H9 (cell line): ENCODE results near the gene ZCCHC3. TPM values are rescaled to one million over a fixed set of nuclear protein-coding genes. Genes with fewer than 3 reads are reported as not detected.

Experiments
- DNase-seq: peaks from one replicate; pipeline ENCODE4 v3.0.0-alpha.2; 2017
- H2AFZ ChIP-seq: one replicate; pipeline ENCODE4 v1.6.1; 2013; ENCODE audit warnings: mild to moderate bottlenecking, low read length, control low read depth, moderate library complexity
- H2AK5ac ChIP-seq: 2 replicates; pipeline ENCODE4 v1.6.1; 2013; ENCODE audit warnings: low read length, control low read depth, mixed read lengths; ENCODE audit not compliant: insufficient read length
- H2BK120ac ChIP-seq: one replicate; pipeline ENCODE4 v1.6.1; 2013; ENCODE audit warnings: low read depth, mild to moderate bottlenecking, low read length, control low read depth, inconsistent platforms; ENCODE audit not compliant: poor library complexity, severe bottlenecking
- H2BK12ac ChIP-seq: 2 replicates; pipeline ENCODE4 v1.6.1; 2013; ENCODE audit warnings: low read length, control low read depth, mixed read lengths, low read depth; ENCODE audit not compliant: insufficient read length
- H2BK15ac ChIP-seq: 2 replicates; pipeline ENCODE4 v1.6.1; 2013; ENCODE audit warnings: low read depth, low read length, control low read depth
- H2BK20ac ChIP-seq: one replicate; pipeline ENCODE4 v1.6.1; 2013; ENCODE audit warnings: low read depth, mild to moderate bottlenecking, low read length, control low read depth, inconsistent platforms; ENCODE audit not compliant: poor library complexity, severe bottlenecking
- H2BK5ac ChIP-seq: 2 replicates; pipeline ENCODE4 v1.6.1; 2013; ENCODE audit warnings: low read length, control low read depth, mixed read lengths; ENCODE audit not compliant: insufficient read length
- H3K14ac ChIP-seq: 2 replicates; pipeline ENCODE4 v1.6.1; 2013; ENCODE audit warnings: low read length, control low read depth; ENCODE audit not compliant: insufficient read depth
- H3K18ac ChIP-seq: 2 replicates; pipeline ENCODE4 v1.6.1; 2013; ENCODE audit warnings: low read depth, mild to moderate bottlenecking, mixed read lengths, low read length, control low read depth; ENCODE audit not compliant: insufficient read length
- H3K23ac ChIP-seq: 2 replicates; pipeline ENCODE4 v1.6.1; 2013; ENCODE audit warnings: low read length, control low read depth, mixed read lengths, low read depth; ENCODE audit not compliant: insufficient read length
- H3K23me2 ChIP-seq: 2 replicates; pipeline ENCODE4 v1.6.1; 2013; ENCODE audit warnings: low read depth, mild to moderate bottlenecking, mixed read lengths, low read length, control low read depth; ENCODE audit not compliant: insufficient read length, poor library complexity, severe bottlenecking
- H3K27ac ChIP-seq: 2 replicates; pipeline ENCODE4 v1.5.1; 2013; ENCODE audit warnings: low read length, control low read depth, mixed read lengths, low read depth; ENCODE audit not compliant: insufficient read length
- H3K27me3 ChIP-seq: 2 replicates; pipeline ENCODE4 v1.6.1; 2013; ENCODE audit warnings: low read length, control low read depth, inconsistent platforms; ENCODE audit not compliant: insufficient read depth
- H3K4ac ChIP-seq: 2 replicates; pipeline ENCODE4 v1.6.1; 2013; ENCODE audit warnings: low read depth, mild to moderate bottlenecking, control low read depth, inconsistent platforms, low read length, moderate library complexity
- H3K4me1 ChIP-seq: 2 replicates; pipeline ENCODE4 v1.6.1; 2013; ENCODE audit warnings: low read length, control low read depth, inconsistent platforms; ENCODE audit not compliant: insufficient read depth
- H3K4me2 ChIP-seq: 2 replicates; pipeline ENCODE4 v1.6.1; 2013; ENCODE audit warnings: low read length, control low read depth, mixed read lengths; ENCODE audit not compliant: insufficient read length, insufficient read depth
- H3K56ac ChIP-seq: 2 replicates; pipeline ENCODE4 v1.6.1; 2013; ENCODE audit warnings: low read depth, mild to moderate bottlenecking, mixed read lengths, low read length, control low read depth; ENCODE audit not compliant: insufficient read length
- H3K79me1 ChIP-seq: 2 replicates; pipeline ENCODE4 v1.6.1; 2013; ENCODE audit warnings: low read depth, mild to moderate bottlenecking, moderate library complexity, low read length, control low read depth, inconsistent platforms; ENCODE audit not compliant: insufficient read depth, poor library complexity, severe bottlenecking
- H3K79me2 ChIP-seq: 2 replicates; pipeline ENCODE4 v1.6.1; 2013; ENCODE audit warnings: low read length, control low read depth, inconsistent platforms; ENCODE audit not compliant: insufficient read depth
- H3K9ac ChIP-seq: 2 replicates; pipeline ENCODE4 v1.6.1; 2013; ENCODE audit warnings: low read length, control low read depth, mixed read lengths; ENCODE audit not compliant: insufficient read length; ENCODE audit errors: extremely low read depth
- H3K9me3 ChIP-seq: one replicate; pipeline ENCODE4 v1.6.1; 2013; ENCODE audit warnings: low read depth, low read length, inconsistent platforms; ENCODE audit not compliant: control insufficient read depth
- H3T11ph ChIP-seq: one replicate; pipeline ENCODE4 v1.6.1; 2013; ENCODE audit warnings: mild to moderate bottlenecking, low read length, control low read depth, inconsistent platforms
- H4K20me1 ChIP-seq: one replicate; pipeline ENCODE4 v1.6.1; 2013; ENCODE audit not compliant: control insufficient read depth, insufficient read length, insufficient read depth
- H4K5ac ChIP-seq: 2 replicates; pipeline ENCODE4 v1.6.1; 2013; ENCODE audit warnings: low read depth, mild to moderate bottlenecking, mixed read lengths, low read length, control low read depth; ENCODE audit not compliant: insufficient read length
- H4K8ac ChIP-seq: replicated peaks from 2 replicates; pipeline ENCODE4 v1.6.1; 2013; ENCODE audit warnings: low read length, control low read depth, mixed read lengths, low read depth; ENCODE audit not compliant: insufficient read length
- H4K91ac ChIP-seq: 2 replicates; pipeline ENCODE4 v1.6.1; 2013; ENCODE audit warnings: low read depth, mild to moderate bottlenecking, moderate library complexity, mixed read lengths, low read length, control low read depth; ENCODE audit not compliant: insufficient read length
- H3K27ac Mint-ChIP-seq, 3 experiments: 2 replicates in 2 of 3; 3 replicates in 1 of 3; pipeline ENCODE4 v1.8.0; 2020 to 2021; ENCODE audit warnings: mixed read lengths in 3 of 3, mild to moderate bottlenecking in 1 of 3, moderate library complexity in 1 of 3
- H3K27me3 Mint-ChIP-seq: 2 replicates; pipeline ENCODE4 v1.8.0; 2021; ENCODE audit warnings: low read depth, mild to moderate bottlenecking, moderate library complexity, mixed read lengths
- H3K36me3 Mint-ChIP-seq, 3 experiments: 2 replicates in 2 of 3; 3 replicates in 1 of 3; pipeline ENCODE4 v1.8.0; 2020 to 2021; ENCODE audit warnings: low read depth in 3 of 3, mixed read lengths in 3 of 3; ENCODE audit not compliant: insufficient read depth in 1 of 3
- H3K4me1 Mint-ChIP-seq, 2 experiments: 2 replicates each; pipeline ENCODE4 v1.8.0; 2020; ENCODE audit warnings: mixed read lengths in 2 of 2
- H3K4me3 Mint-ChIP-seq, 2 experiments: 2 replicates in 1 of 2; 3 replicates in 1 of 2; pipeline ENCODE4 v1.8.0; 2020 to 2021; ENCODE audit warnings: mild to moderate bottlenecking in 2 of 2, mixed read lengths in 2 of 2, moderate library complexity in 1 of 2
- H3K9me3 Mint-ChIP-seq, 2 experiments: 2 replicates in 1 of 2; 3 replicates in 1 of 2; pipeline ENCODE4 v1.8.0; 2020; ENCODE audit warnings: mild to moderate bottlenecking in 2 of 2, mixed read lengths in 2 of 2, moderate library complexity in 1 of 2
- WGBS: extraction: QIAGEN DNeasy Blood & Tissue Kit; methylation state at CpG from one replicate; pipeline ENCODE4 v1.1.7; 2013; ENCODE audit warnings: missing lambda C conversion rate, low lambda C conversion rate, mixed read lengths; ENCODE audit not compliant: insufficient read length; ENCODE audit errors: extremely low coverage; 5-methylcytosine and 5-hydroxymethylcytosine counted together
- total RNA-seq: library from RNA; stranded (reverse); gene quantifications from 2 replicates; pipeline ENCODE4 v1.2.1, GENCODE V29; 2021
- TF ChIP-seq, protein P1 (sequence below): fragments of 200-600 bp; sonication (generic); conservative IDR thresholded peaks from 3 replicates; pipeline ENCODE4 v1.8.0; 2021; ENCODE audit warnings: antibody characterized with exemption, mild to moderate bottlenecking

The ZCCHC3 gene
- total RNA-seq, 1 experiment from 2014 or later = 41.3 TPM

GRCh38 chr20:313402-313801 lies 16.0 kb downstream of the ZCCHC3 start:
- Histone ChIP-seq H4K20me1 (no peaks in the 10 kb centered on the region), H3K79me1 (no peaks in the 10 kb centered on the region), H3K4me1 (no peaks in the 10 kb centered on the region; the same call in 1 of the 2 replicates), H3K4me2 (no peak overlapping the region), H3K23me2 (peaks cover 9% of the 10 kb centered on the region), H3K14ac (no peak overlapping the region), H3K4ac (no peak overlapping the region), H2AFZ (no peak overlapping the region), H2BK20ac (no peak overlapping the region), H2BK5ac (no peak overlapping the region), H2AK5ac (no peak overlapping the region), H2BK15ac (no peak overlapping the region), H4K91ac (no peak overlapping the region), H2BK120ac (no peak overlapping the region), H3K56ac (no peak overlapping the region), H4K5ac (no peak overlapping the region), H4K8ac (no peak overlapping the region), H3K9ac (no peak overlapping the region), H3K9me3 (no peaks in the 10 kb centered on the region), H3T11ph (no peak overlapping the region), H3K23ac (no peak overlapping the region), H3K18ac (no peak overlapping the region), H3K79me2 (no peaks in the 10 kb centered on the region), H3K27ac (no peak overlapping the region), H2BK12ac (no peak overlapping the region), H3K27me3 (no peaks in the 10 kb centered on the region)
- Mint-ChIP-seq H3K9me3 (no peaks in the 10 kb centered on the region), H3K36me3 (peaks cover 0 to 9% (median 0%) of the 10 kb centered on the region in 3 experiments; a peak in 2 of 7 replicates), H3K27me3 (no peaks in the 10 kb centered on the region), H3K4me3 (no peak overlapping the region), H3K4me1 (peaks cover 19 to 22% of the 10 kb centered on the region in 2 experiments), H3K27ac (no peak overlapping the region)
- DNase-seq = no peak
- WGBS = no CpG with 5 or more reads among the region's 5 CpGs
- TF ChIP-seq, protein P1, sequence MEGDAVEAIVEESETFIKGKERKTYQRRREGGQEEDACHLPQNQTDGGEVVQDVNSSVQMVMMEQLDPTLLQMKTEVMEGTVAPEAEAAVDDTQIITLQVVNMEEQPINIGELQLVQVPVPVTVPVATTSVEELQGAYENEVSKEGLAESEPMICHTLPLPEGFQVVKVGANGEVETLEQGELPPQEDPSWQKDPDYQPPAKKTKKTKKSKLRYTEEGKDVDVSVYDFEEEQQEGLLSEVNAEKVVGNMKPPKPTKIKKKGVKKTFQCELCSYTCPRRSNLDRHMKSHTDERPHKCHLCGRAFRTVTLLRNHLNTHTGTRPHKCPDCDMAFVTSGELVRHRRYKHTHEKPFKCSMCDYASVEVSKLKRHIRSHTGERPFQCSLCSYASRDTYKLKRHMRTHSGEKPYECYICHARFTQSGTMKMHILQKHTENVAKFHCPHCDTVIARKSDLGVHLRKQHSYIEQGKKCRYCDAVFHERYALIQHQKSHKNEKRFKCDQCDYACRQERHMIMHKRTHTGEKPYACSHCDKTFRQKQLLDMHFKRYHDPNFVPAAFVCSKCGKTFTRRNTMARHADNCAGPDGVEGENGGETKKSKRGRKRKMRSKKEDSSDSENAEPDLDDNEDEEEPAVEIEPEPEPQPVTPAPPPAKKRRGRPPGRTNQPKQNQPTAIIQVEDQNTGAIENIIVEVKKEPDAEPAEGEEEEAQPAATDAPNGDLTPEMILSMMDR = no peak
